GM21526 (cell line): Measurements from ENCODE around the gene P2RY8.
"Not testable (repeated sequence)": the region's sequence is repeated elsewhere in the genome, so short reads cannot be mapped to it uniquely, and the experiment has no call there.

ENCODE experiments used
- ATAC-seq: cut with Tn5 transposase; IDR thresholded peaks from one replicate; pipeline ENCODE4 v1.9.1; 2021; ENCODE audit warnings: moderate library complexity; ENCODE audit not compliant: unreplicated experiment, low FRiP score

The P2RY8 gene

GRCh38 chrX:1447969-1448572 is 88.9 kb downstream of the P2RY8 start:
- not testable (repeated sequence) for ATAC-seq

GRCh38 chrX:1446984-1447968 is 89.7 kb downstream of the P2RY8 start:
- not testable (repeated sequence) for ATAC-seq

DNA sequence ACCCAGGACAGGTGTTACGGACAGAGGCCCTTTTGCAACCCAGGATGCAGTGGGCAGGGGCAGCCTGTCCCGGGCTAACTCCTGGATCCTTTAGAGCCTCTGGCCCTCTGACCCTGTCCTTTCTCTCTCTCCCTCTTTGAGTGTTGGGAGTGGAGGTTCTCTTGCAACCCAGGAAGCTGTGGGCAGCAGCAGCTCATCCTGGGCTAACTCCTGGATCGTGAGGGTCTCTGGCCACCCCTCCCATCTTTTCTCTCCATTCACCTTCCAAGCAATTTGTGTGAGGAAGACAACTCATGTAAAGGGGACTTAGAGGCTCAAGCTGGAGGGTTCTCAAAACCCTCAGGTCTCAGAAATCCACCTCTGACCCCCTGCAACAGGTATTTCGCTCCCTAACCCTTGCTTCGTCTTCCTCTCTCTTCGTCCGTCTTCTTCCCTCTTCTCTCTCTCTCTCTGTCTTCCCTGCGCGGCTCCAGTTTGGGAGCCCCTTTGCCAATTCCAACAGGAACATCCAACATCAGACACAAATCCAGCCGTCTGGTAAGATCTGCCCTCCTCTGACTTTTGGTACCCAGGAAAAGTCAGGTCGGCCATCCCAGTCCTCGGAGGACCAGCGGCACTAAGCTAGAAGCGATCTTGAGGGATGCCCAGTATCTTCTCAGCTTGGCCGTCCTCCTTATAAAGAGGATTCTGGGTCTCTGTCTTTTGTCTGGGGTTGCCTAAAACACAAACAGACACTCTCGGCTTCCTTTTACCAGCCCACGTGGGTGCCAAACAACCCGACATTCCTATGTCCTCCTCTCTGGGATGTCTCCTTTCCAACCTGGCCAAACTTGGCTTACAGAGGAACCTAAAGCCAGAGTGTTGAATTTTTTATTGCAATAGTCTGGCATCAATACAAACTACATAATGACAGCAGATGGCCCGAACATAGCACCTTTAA is 92.2 kb downstream of the P2RY8 start:
- ATAC-seq: no peak

DNA sequence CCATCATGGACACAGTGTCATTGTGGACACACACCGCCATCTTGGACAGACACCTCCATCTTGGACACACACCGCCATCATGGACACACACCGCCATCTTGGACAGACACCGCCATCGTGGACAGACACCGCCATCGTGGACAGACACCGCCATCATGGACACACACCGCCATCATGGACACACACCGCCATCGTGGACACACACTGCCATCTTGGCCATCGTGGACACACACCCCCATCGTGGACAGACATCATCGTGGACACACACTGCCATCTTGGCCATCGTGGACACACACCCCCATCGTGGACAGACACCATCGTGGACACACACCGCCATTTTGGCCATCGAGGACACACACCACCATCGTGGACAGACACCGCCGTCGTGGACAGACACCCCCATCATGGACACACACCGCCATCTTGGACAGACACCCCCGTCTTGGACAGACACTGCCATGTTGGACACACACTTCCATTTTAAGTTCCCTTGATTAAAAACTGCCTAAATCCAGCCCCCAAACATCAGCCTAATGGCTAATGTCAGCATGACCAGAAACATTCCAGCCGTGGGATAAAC is 93.4 kb downstream of the P2RY8 start:
- ATAC-seq: no peak

DNA sequence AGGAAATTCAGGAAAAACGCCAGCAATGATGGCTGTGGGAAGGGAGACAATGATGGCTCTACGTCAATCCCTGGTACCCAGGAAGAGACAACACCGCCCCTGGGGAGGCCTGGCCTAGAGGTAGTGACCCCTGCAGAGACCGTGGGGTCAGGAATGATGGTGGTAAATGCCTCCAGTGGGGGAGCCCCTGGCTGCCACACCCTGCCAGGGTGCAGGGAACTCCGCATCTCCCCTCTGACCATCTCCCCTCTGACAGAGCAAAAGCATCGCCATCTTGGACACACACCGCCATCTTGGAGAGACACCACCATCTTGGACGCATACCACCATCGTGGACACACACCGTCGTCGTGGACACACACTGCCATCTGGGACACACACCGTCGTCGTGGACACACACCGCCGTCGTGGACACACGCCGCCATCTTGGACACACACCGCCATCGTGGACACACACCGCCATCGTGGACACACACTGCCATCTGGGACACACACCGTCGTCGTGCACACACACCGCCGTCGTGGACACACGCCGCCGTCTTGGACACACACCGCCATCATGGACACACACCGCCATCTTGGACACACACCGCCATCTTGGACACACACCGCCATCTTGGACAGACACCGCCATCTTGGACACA is 94.1 kb downstream of the P2RY8 start:
- no peak for ATAC-seq

DNA sequence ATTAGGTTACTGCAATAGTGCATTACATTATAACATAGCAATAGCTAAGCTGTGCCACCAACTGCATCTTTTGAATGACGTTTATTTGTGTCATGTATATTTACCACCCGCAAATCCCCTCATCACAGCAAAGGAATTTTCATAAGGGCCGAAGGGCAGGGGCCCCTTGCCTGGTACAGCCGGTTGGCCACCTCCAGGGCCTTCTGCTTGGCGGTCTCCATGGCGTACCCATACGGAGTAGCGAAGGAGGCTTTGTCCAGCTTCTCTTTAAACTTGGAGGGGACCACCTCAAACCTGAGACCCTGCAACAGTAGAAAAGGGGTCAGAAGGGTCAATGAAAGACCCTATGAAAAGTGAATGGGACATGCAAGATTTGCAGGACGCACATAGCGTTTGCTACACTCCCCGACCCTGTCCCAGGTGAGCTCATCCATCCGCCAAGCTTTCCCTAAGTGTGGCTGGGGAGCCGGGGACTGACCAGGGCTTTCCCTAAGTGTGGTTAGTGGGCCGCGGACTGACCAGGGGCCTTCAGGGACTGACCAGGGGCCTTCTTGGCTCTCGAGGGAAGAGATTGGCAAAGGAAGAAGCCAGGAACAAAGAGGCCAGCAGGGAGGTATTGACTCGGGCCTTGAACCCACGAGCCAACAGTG is 94.8 kb downstream of the P2RY8 start:
- ATAC-seq: no peak

DNA sequence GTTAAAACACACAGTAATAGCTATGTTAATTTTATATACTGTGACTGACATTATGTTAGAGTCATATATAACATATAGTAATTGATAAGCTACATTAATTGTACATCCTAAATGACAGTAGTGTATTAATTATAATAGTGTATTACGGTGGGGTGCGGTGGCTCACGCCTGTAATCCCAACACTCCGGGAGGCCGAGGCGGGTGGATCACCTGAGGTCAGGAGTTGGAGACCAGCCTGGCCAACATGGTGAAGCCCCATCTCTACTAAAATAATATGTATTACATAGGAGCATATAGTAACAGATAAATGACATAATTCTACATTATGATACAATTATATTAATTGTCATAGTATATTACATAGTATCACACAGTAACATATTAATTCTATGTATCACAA is 96.5 kb downstream of the P2RY8 start:
- ATAC-seq: no peak

GRCh38 chrX:1435241-1435895 is 101.6 kb downstream of the P2RY8 start:
- no peak for ATAC-seq

DNA sequence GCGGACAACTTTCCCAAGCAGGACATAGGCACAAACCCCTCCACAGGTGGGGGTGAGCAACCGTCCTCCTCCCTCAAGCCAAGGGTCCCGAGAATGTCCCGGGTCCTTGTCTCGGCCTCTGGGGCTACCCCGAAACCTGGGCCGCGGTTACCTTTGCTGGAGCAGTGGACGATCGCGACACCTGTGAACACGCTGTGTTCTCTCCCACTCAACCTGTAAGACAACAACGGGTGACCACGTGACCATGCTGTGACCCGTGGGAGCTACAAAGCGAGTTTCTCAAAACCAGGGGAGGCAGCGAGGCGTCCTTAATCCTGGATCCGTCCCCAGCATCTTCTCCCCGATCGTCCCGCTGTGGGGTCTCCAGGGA is 102.1 kb downstream of the P2RY8 start:
- ATAC-seq: no peak

DNA sequence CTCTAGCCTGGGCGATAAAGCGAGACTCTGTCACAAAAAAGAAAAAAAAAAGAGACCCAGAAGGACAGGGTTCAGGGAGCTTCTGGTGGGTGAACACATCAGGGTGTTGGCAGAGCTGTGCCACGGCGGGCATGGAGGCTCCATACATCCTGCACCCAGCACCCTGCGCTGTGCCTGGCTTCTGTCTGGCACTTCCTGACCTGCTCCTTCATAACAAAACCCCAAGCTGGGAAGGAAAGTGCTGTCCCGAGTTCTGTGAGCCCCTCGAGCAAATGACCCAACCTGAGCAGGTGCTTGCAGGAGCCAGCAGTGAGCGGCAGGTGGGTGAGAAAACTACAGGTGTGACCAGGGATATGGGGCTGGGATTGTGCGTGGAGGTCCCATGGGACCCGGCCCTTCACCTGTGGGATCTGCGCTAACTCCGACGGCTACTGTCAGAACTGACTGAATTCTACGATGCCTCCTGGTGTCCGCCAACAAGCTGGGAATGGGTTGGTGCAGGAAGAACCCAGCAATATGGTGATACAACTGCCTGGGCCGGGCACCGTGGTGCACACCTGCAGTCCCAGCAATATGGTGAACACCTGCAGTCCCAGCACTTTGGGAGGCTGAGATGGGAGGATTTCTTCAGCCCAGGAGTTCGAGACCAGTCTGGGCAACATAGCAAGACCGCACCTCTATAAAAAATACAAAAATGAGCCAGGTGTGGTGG is 103.2 kb downstream of the P2RY8 start:
- no peak for ATAC-seq

GRCh38 chrX:1430451-1430850 is 106.5 kb downstream of the P2RY8 start:
- ATAC-seq: no peak

DNA sequence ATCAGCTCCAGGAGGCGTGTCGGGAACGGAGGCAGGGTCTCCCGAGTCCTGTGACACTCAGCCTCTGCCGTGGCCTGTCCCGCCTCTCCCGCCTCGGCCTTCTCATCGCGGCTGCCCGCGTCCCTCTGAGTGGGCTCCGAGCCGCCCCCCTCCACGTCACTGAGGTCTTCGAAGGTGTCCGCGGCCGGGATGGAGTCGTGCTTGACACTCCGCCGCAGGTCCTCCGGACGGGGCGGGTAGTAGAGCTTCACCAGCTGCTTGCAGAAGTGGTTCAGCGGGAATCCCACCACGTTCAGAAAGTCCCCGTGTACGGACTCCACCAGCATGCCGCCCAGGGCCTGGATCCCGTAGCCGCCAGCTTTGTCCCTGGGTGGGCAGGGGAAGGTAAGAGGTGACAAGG is 109.2 kb downstream of the P2RY8 start:
- no peak for ATAC-seq

- not testable (repeated sequence) for ATAC-seq
These were observed 110.7 kb downstream of the P2RY8 start for GRCh38 chrX:1426321-1426720.

DNA sequence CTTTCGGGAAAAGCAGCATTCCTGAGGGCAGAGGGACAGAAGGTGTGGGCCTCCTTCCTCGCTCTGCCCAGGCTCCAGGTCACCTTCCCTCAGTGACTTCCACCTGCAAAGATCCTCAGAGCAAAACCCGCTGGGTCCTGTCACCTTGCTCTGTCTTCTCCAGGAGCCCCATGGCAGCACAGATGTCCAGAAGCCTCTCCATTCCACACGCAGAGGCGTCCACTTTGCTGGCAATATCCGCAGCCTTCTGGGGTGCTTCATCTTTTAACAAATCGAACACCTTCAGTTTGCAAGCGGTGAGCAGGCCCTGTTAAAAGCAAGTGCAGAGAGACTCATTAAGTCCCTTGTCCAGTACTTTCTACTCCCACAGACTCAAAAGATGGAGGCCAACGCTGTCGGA is 111.6 kb downstream of the P2RY8 start:
- no peak for ATAC-seq

- no peak for ATAC-seq
These were observed 112.7 kb downstream of the P2RY8 start for GRCh38 chrX:1424147-1424851.

GRCh38 chrX:1423215-1423614 is 113.8 kb downstream of the P2RY8 start:
- ATAC-seq: no peak

DNA sequence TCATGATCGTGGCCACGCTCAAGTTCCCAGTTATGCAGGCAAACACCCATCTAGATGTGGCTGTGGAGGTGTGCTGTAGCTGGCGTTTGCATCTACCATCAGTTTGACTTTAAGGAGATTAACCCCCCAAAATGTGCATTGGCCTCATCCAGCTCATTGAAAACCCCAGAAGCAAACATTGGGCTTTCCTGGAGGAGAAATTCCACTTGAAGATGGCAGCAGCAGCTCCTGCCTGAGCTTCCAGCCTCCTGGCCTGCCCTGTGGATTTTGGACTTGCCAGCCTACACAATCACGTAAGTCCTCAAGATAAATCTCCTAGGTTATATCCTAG is 114.9 kb downstream of the P2RY8 start:
- no peak for ATAC-seq
